HUDEP-2 (cell line): Measurements from ENCODE around the gene MRPL40.
"Not testable (repeated sequence)": the region's sequence is repeated elsewhere in the genome, so short reads cannot be mapped to it uniquely, and the experiment has no call there.

ENCODE experiments used
- DNase-seq, 76 experiments: peaks; one replicate each; lab custom pipeline; 2025; ENCODE audit not compliant: unreplicated experiment in 76 of 76; lab: John Stamatoyannopoulos, UW

The MRPL40 gene

GRCh38 chr22:19436444-19437161 lies 4.3 kb downstream of the MRPL40 start:
- DNase-seq, result not testable (repeated sequence)

GRCh38 chr22:19438298-19438697 lies 6.0 kb downstream of the MRPL40 start:
- no peak for DNase-seq

DNA sequence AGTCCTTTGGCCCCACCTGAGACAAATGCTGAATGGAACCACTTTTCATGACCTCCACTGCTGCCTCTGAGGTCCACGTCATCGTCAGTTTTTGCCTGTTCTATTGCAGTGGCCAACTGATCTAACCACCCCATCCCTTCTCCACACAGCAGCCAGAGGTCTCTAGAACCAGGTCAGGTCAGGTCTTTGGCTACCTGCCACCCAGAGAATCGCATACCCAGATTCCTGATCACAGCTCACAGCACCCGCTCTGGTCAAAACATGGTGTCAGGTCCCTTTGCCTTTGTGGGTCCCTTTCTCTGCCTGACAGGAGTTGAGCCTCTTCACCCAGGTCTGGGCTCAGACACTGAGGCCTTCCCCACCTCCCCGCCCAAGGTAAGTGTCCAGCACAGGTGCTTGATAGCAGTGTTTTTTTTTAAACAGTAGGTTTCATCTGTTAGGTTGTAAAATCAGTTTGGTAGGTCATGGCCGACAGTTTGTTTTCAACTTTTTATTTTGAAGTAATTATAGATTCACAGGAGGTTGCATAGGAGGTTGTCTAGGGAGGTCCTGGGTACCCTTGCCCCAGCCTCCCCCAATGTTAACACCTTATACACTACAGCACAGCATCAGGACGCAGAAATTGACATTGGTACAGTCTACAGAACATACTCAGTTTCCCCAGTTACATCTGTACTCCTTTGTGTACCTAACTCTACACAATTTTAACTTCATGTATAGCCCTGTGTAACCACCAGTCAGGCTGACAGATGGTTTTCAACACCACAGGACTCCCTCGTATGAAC lies 8.3 kb downstream of the MRPL40 start:
- DNase-seq, result no peak

- no peak for DNase-seq
Measured at GRCh38 chr22:19442166-19442565, 9.8 kb downstream of the MRPL40 start.

GRCh38 chr22:19443544-19444211 lies 11.3 kb downstream of the MRPL40 start:
- DNase-seq, result no peak

- DNase-seq, result not testable (repeated sequence)
Measured at GRCh38 chr22:19445279-19445982, 13.1 kb downstream of the MRPL40 start.

GRCh38 chr22:19446603-19447329 lies 14.4 kb downstream of the MRPL40 start:
- peak in 2 of 76 experiments; percentile 18 to 45 for DNase-seq

GRCh38 chr22:19447330-19448075 lies 15.2 kb downstream of the MRPL40 start, which contains the start of gene C22orf39:
C22orf39 (minus strand) TSS chr22:19447711; CDS start chr22:19447688, 23 bp downstream.
- DNase-seq, result peak in 73 of 76 experiments; percentile 28 to 91 (median 74)

DNA sequence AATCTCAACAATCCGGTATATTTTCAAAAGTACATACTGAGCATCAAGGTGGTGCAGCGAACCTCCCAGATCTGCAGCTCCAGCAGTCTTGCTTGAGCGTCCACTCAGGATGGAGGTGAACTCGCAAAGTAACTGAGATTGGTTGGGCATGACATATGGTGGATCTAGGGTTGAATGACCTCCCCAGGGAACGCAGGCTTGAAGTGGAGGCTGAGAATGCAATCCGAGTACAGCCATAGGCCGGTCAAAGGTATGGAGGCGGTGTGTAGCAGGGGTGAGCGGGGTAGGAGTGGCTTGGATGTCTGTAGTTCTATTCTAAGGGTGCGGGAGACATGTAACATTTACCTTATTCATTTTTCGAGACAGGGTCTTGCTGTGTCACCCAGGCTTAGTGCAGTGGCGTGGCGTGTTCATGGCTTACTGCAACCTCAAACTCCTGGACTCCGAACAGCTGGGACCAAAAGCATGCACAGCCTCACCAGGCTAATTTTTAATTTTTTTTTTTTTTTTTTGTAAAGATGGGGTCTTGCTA lies 15.8 kb downstream of the MRPL40 start:
- DNase-seq, result no peak

GRCh38 chr22:19448739-19449421 lies 16.5 kb downstream of the MRPL40 start:
- no peak for DNase-seq

GRCh38 chr22:19449422-19449767 lies 17.1 kb downstream of the MRPL40 start:
- DNase-seq, result no peak

DNA sequence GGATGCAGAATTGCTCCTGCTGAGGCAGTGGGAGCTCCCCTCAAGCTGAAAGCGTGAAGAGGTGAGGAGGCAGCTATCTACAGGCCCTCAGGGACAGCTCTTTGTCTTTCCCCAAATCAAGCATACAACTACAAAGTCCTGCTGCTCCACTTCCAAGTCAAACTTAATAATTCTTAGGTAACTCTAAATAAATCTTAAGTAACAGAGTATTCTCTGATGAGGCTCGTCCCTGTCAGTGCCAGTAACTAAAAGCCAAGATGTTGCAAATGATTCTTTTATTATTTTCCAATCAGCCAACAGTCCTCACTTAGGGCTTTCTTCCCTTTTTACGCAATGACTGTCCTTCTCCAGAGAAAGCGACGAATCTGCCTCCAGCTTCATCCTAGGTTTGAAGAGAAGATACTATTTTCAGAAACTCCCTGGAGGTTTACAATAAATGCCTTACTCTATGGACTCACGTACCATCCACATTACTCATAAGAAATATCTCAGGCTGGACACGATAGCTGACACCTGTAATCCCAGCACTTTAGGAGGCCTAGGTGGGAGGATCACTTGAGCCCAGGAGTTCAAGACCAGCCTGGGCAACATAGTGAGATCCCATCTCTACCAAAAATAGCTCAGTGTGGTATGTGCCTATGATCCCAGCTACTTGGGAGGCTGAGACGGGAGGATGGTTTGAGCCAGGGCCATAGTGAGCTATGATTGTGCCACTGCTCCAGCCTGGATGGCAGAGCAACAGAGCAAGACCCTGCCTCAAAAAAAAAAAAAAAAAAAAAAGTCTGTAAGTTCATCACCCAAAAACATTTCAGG lies 18.2 kb downstream of the MRPL40 start:
- no peak for DNase-seq

- no peak for DNase-seq
Measured at GRCh38 chr22:19451570-19451969, 19.2 kb downstream of the MRPL40 start.

DNA sequence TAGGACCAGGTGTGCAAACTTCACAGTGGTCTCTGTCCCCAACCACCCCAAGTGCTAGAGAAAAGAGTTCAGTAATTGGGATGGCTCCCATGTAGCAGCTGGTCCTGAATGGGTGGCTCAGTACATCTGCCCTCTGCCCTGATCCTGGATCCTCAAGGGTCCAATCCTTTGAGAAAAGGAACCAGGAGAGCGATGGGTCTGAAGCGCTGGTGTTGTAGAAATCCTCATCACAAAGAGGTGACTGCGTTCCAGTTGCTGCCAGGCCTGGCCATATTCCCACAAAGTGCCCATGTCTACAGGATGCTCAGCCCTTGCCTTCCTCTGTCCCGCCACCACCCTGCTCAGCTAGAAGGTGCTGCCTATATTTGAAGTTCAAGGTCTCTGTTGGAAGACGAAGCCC lies 21.4 kb downstream of the MRPL40 start:
- DNase-seq, result no peak

GRCh38 chr22:19454156-19454555 lies 21.8 kb downstream of the MRPL40 start:
- peak in 5 of 76 experiments; percentile 5 to 17 (median 11) for DNase-seq

DNA sequence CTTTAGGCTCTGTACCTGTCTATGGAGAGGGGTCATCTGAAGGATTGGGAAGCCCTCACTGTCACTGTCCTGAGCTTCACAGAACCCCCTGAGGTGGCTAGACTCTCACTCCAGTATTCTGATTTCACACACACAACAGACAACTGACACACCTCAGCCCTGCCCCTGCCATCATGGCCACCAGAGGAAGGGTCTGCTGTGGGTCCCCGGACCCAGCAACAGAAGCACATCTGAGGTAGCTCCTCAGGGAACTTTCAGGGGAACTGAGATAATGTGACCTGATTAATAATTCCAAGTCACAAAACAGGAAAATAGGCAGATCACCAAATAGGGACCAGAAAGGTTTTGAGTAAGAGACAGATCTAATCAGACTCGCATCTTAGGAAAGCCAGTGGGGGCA lies 22.7 kb downstream of the MRPL40 start:
- DNase-seq, result no peak

DNA sequence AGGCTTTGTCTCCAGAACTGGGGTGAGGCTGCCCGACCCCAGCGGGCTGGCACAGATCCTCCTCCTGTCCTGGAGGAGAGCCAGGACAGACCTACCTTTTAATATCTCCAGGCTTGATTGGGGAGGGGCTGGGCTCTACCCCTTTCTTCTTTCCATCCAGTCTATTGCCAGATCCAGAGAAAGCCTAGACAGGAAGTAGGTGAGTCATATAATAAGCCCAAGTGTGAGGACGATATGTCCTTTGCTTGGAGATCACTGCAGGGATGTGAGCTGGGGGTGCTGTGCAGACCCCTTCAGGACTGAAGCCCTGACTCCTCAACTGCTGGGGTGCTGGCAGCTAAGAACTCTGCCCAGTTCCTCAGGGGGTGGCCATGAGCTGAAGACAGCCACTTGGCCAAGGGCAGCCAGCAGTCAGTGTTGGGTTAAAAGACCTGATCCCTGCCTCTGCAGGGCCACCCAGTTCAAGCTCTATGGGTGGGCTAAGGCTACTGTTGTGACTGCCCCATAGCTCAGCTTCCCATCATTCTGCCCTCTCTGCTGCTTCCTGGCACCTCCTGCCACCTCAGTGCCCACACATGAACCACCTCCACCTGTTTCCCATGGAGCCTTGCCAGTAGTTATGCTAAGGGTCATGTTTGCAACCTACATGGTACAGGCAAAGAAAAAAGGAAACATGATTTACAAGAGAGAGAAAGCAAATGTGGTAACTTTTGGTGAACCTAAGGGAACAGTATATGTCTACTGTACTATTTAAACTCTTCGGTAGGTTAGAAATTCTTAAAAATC lies 23.4 kb downstream of the MRPL40 start:
- DNase-seq, result no peak
